Endothelial cell of umbilical vein (primary cell): ENCODE data around the gene PTH1R. TPM values are rescaled to one million over a fixed set of nuclear protein-coding genes. Genes with fewer than 3 reads are reported as not detected.

Experiments used
- BruUV-seq: library from RNA; stranded (reverse); fragments of 400-500 nt; replicated peaks from 2 replicates; lab custom pipeline; 2021; lab: Mats Ljungman, UMichigan
- CTCF ChIA-PET: fragments of 300-600, 350-600 bp; sonication (Branson Sonifier 250); formaldehyde crosslinking; loops from one replicate; lab custom pipeline; 2021; ENCODE audit warnings: antibody characterized with exemption, inconsistent platforms; lab: Charles Lee
- POLR2A ChIA-PET: fragments of 300-600, 350-600 bp; sonication (Branson Sonifier 250); formaldehyde crosslinking; loops from one replicate; lab custom pipeline; 2021; ENCODE audit warnings: antibody characterized with exemption, inconsistent platforms; lab: Charles Lee
- DNase-seq: peaks from one replicate; pipeline ENCODE4 v3.0.0-alpha.2; 2011; ENCODE audit warnings: low read depth, low spot score
- FAIRE-seq: peaks from 2 replicates; lab custom pipeline; 2011; peaks lifted over from hg19 to GRCh38; lab: Jason Lieb, UNC
- H2AFZ ChIP-seq: 2 replicates; pipeline ENCODE4 v1.6.0; 2012; ENCODE audit warnings: low read depth, low read length, control low read depth, inconsistent platforms
- H3K27ac ChIP-seq: 2 replicates; pipeline ENCODE4 v1.5.1; 2011; ENCODE audit warnings: low read depth, mild to moderate bottlenecking, control low read depth, low read length, moderate library complexity; ENCODE audit not compliant: insufficient read depth
- H3K27me3 ChIP-seq, 2 experiments: 2 replicates each; pipeline versions ENCODE4 v1.6.0 to v1.6.1; 2011; ENCODE audit warnings: low read length in 2 of 2, mixed read lengths in 1 of 2; ENCODE audit not compliant: control insufficient read depth in 2 of 2, insufficient read depth in 2 of 2
- H3K36me3 ChIP-seq, 2 experiments: 2 replicates in 1 of 2; 3 replicates in 1 of 2; pipeline ENCODE4 v1.5.1; 2011; ENCODE audit warnings: low read length in 2 of 2, mild to moderate bottlenecking in 1 of 2, moderate library complexity in 1 of 2; ENCODE audit not compliant: control insufficient read depth in 2 of 2, insufficient read depth in 2 of 2; ENCODE audit errors: extremely low read depth in 1 of 2
- H3K4me1 ChIP-seq: 3 replicates; pipeline ENCODE4 v1.5.1; 2011; ENCODE audit warnings: mild to moderate bottlenecking, low read length; ENCODE audit not compliant: control insufficient read depth, insufficient read depth; ENCODE audit errors: extremely low read depth
- H3K4me2 ChIP-seq: 2 replicates; pipeline ENCODE4 v1.6.1; 2011; ENCODE audit warnings: low read length, control low read depth, mixed read lengths; ENCODE audit not compliant: insufficient read depth
- H3K4me3 ChIP-seq, 3 experiments: fragments of 200-600 bp in 1 of 3; sonication (generic), shearing (Covaris generic) in 1 of 3; replicated peaks in 1 of 3; 2 replicates each; pipeline ENCODE4 v1.5.1; 2011 to 2016; ENCODE audit warnings: control low read depth in 3 of 3, low read length in 3 of 3, mild to moderate bottlenecking in 2 of 3, inconsistent platforms in 1 of 3, low read depth in 1 of 3, moderate library complexity in 1 of 3; ENCODE audit not compliant: insufficient read depth in 1 of 3
- H3K79me2 ChIP-seq: 2 replicates; pipeline ENCODE4 v1.6.0; 2012; ENCODE audit warnings: low read length, inconsistent platforms; ENCODE audit not compliant: control insufficient read depth, insufficient read depth
- H3K9ac ChIP-seq: replicated peaks from 2 replicates; pipeline ENCODE3; 2011; ENCODE audit warnings: low read length, control low read depth; ENCODE audit not compliant: insufficient read depth; ENCODE audit errors: extremely low read depth
- H3K9me1 ChIP-seq: replicated peaks from 3 replicates; pipeline ENCODE4 v1.6.0; 2011; ENCODE audit warnings: mild to moderate bottlenecking, low read length; ENCODE audit not compliant: control insufficient read depth, insufficient read depth; ENCODE audit errors: extremely low read depth
- H3K9me3 ChIP-seq: replicated peaks from 2 replicates; pipeline ENCODE4 v1.5.1; 2012; ENCODE audit warnings: low read length, inconsistent platforms; ENCODE audit not compliant: control insufficient read depth, insufficient read depth
- H4K20me1 ChIP-seq: replicated peaks from 2 replicates; pipeline ENCODE3; 2011; ENCODE audit warnings: mild to moderate bottlenecking, low read length; ENCODE audit not compliant: control insufficient read depth, insufficient read depth; ENCODE audit errors: extremely low read depth
- CTCF ChIP-seq, 2 donors: IDR thresholded peaks; 1 replicate in 1 of 2; 2 replicates in 1 of 2; pipeline ENCODE4 v1.5.1; 2011; ENCODE audit warnings: low read length in 2 of 2, mild to moderate bottlenecking in 2 of 2, moderate library complexity in 2 of 2, control low read depth in 1 of 2, inconsistent platforms in 1 of 2, low read depth in 1 of 2; ENCODE audit not compliant: insufficient read depth in 1 of 2; ENCODE audit errors: extremely low read depth in 1 of 2
- EZH2 ChIP-seq: IDR thresholded peaks from 2 replicates; pipeline ENCODE4 v1.6.1; 2012; ENCODE audit warnings: borderline replicate concordance, low read depth, mild to moderate bottlenecking, moderate library complexity, low read length, inconsistent platforms; ENCODE audit not compliant: severe bottlenecking
- FOS ChIP-seq: IDR thresholded peaks from 2 replicates; pipeline ENCODE4 v1.6.1; 2011; ENCODE audit warnings: mild to moderate bottlenecking, low read length, moderate library complexity, borderline replicate concordance; ENCODE audit not compliant: insufficient read depth
- GATA2 ChIP-seq: IDR thresholded peaks from 2 replicates; pipeline ENCODE4 v1.7.0; 2011; ENCODE audit warnings: low read depth, mild to moderate bottlenecking, moderate library complexity, mixed read lengths, low read length; ENCODE audit not compliant: insufficient read length, insufficient read depth
- JUN ChIP-seq: IDR thresholded peaks from 2 replicates; pipeline ENCODE4 v1.6.1; 2011; ENCODE audit warnings: borderline replicate concordance, low read depth; ENCODE audit not compliant: insufficient read length, insufficient read depth
- MAX ChIP-seq: IDR thresholded peaks from 2 replicates; pipeline ENCODE4 v1.6.1; 2011; ENCODE audit not compliant: insufficient read depth, insufficient read length
- MYC ChIP-seq: IDR thresholded peaks from one replicate; pipeline ENCODE4 v1.6.1; 2011; ENCODE audit warnings: mild to moderate bottlenecking, low read depth, low read length
- POLR2A ChIP-seq: IDR thresholded peaks from 2 replicates; pipeline ENCODE4 v1.6.1; 2012; ENCODE audit warnings: low read depth, mild to moderate bottlenecking, control low read depth, low read length
- POLR2AphosphoS5 ChIP-seq: IDR thresholded peaks from 2 replicates; pipeline ENCODE4 v1.6.1; 2012; ENCODE audit warnings: low read depth, mild to moderate bottlenecking, control low read depth, low read length, moderate library complexity; ENCODE audit not compliant: insufficient read depth
- dilution Hi-C: fragments of 300-500 bp; cut with MboI; formaldehyde crosslinking; loops from one replicate; pipeline ENCODE4 v1.15.0; 2019; ENCODE audit warnings: low sequenced_read_pairs; ENCODE audit not compliant: extremely low pct_ligation_motif_present
- intact Hi-C: fragments of 100-400 bp; cut with micrococcal nuclease; formaldehyde crosslinking; loops from one replicate; pipeline ENCODE4 v1.10.0; 2022
- polyA plus RNA-seq, 4 experiments: library from polyadenylated mRNA; depleted of rRNA in 3 of 4; stranded (reverse) in 3 of 4; unstranded in 1 of 4; fragments of >200 nt; gene quantifications; 2 replicates each; pipeline versions ENCODE4 v1.2.1 to v1.2.3, GENCODE V29; 2011 to 2012; ENCODE audit warnings: missing spikeins in 1 of 4
- total RNA-seq: library from RNA; stranded (reverse); gene quantifications from 2 replicates; pipeline ENCODE4 v1.2.3, GENCODE V29; 2021

The PTH1R gene
- total and polyA plus RNA-seq, 2 donors (not counting 3 experiments of a cell fraction or from before 2014, with no cell fraction given) = 0.08 to 0.46 TPM

- DNase-seq (no peak), FAIRE-seq (no peak)
- intact Hi-C loops (no loop called here), dilution Hi-C loops (no loop called here)
- POLR2A ChIA-PET = no interaction called here
- Histone ChIP-seq H3K4me2 (no peak overlapping the region), H3K27ac (no peak overlapping the region), H2AFZ (no peak overlapping the region), H3K9ac (no peak overlapping the region), H4K20me1 (no peaks in the 10 kb centered on the region), H3K79me2 (no peaks in the 10 kb centered on the region), H3K9me3 (no peaks in the 10 kb centered on the region), H3K4me1 (no peaks in the 10 kb centered on the region), H3K36me3 (no peaks in the 10 kb centered on the region), H3K4me3 (no peak overlapping the region), H3K9me1 (no peaks in the 10 kb centered on the region), H3K27me3 (peaks cover 0 to 4% of the 10 kb centered on the region in 2 experiments)
- no peak for TF ChIP-seq FOS
- TF ChIP-seq EZH2 = no peak
- TF ChIP-seq MYC = no peak
- no peak for TF ChIP-seq JUN
- TF ChIP-seq POLR2A = no peak
- no peak for TF ChIP-seq MAX
- TF ChIP-seq CTCF (IDR thresholded peaks at IDR 0.05; ENCODE audit: extremely low read depth in 1 of 2, insufficient read depth in 1 of 2, low read depth in 1 of 2, low read length in 2 of 2) = no peak
- no peak for TF ChIP-seq POLR2AphosphoS5
- TF ChIP-seq GATA2 = no peak
- CTCF ChIA-PET = interaction anchor here (1.3 kb wide), 1 partner anchor 147 kb away, joined by 4 read pairs; no protein-coding TSS in a partner anchor
- no TSS peak for BruUV-seq
Observed at GRCh38 chr3:46852839-46853355, 24.6 kb upstream of the PTH1R start.
